ENCODE data around the gene WHRN. TPM values are rescaled to one million over a fixed set of nuclear protein-coding genes. Genes with fewer than 3 reads are reported as not detected.

Gene WHRN
- total and polyA plus RNA-seq, 9 of the 15 experiments (the other 6 are each of a cell fraction or from before 2014, with no cell fraction given): 0.31 to 14.1 (median 3.0) TPM

GRCh38 chr9:114477642-114478041 is 27.6 kb downstream of the WHRN start:
- no peak for FAIRE-seq
- ATAC-seq: no peak
- Histone ChIP-seq H3K36me3 (ENCODE audit: control insufficient read depth, insufficient read depth, low read length) (peaks cover 8% of the 10 kb centered on the region; the same call in 2 of the 3 replicates), H3K4me3 (no peak overlapping the region), H3K27ac (ENCODE audit: extremely low read depth, low read depth, low read length) (no peak overlapping the region), H3K9me1 (ENCODE audit: control insufficient read depth, insufficient read depth, low read length) (no peaks in the 10 kb centered on the region), H3K9ac (ENCODE audit: insufficient read depth in 1 of 2, low read depth in 2 of 2, low read length in 2 of 2) (no peak overlapping the region), H3K4me1 (replicated peaks in 1 of 2; ENCODE audit: control insufficient read depth in 2 of 2, insufficient read depth in 2 of 2, low read length in 2 of 2) (no peaks in the 10 kb centered on the region; a peak in 2 of 5 replicates), H3K4me2 (ENCODE audit: insufficient read depth, low read length) (no peak overlapping the region), H2AFZ (ENCODE audit: low read depth, low read length) (no peak overlapping the region), H3K79me2 (ENCODE audit: control insufficient read depth, insufficient read depth, low read length) (no peaks in the 10 kb centered on the region), H3K27me3 (ENCODE audit: control insufficient read depth in 2 of 2, insufficient read depth in 2 of 2, low read length in 2 of 2) (no peaks in the 10 kb centered on the region), H4K20me1 (replicated peaks; ENCODE audit: control insufficient read depth, insufficient read depth, low read length) (peaks cover 7% of the 10 kb centered on the region), H3K9me3 (replicated peaks; ENCODE audit: control insufficient read depth, insufficient read depth, low read depth, low read length) (no peaks in the 10 kb centered on the region)
- intact Hi-C loops (cut with micrococcal nuclease) (no loop called here), in situ Hi-C loops (cut with MboI) (no loop called here)
- POLR2A ChIA-PET: no interaction called here
- WGBS (ENCODE audit: insufficient coverage, low coverage, missing lambda C conversion rate): 100% methylated on average over 1 of the region's 3 CpGs
- DNase-seq (ENCODE audit: extremely low read depth in 1 of 4, low spot score in 3 of 4): no peak
- TF ChIP-seq ESRRB (CRISPR knock-in tag; IDR thresholded peaks at IDR 0.05; ENCODE audit: borderline replicate concordance) (no peak), POLR2B (IDR thresholded peaks at IDR 0.05; ENCODE audit: low read depth, partially characterized antibody) (no peak)
- BruUV-seq (replicated peaks): no TSS peak
- CTCF ChIA-PET (ENCODE audit: low intra/inter-chr PET ratio): no interaction called here

- H3K9me3 ChIP-seq (replicated peaks; ENCODE audit: control insufficient read depth, insufficient read depth, low read depth, low read length): no peaks in the 10 kb centered on the region
- 92% methylated on average over 9 of the region's 9 CpGs for WGBS (ENCODE audit: insufficient coverage, low coverage, missing lambda C conversion rate)
Measured at GRCh38 chr9:114476891-114477469, 28.3 kb downstream of the WHRN start.

More at GRCh38 chr9:114476891-114477469, 28.3 kb downstream of the WHRN start:
- peaks cover 6% of the 10 kb centered on the region for H4K20me1 ChIP-seq (replicated peaks; ENCODE audit: control insufficient read depth, insufficient read depth, low read length)
- H3K9ac ChIP-seq (ENCODE audit: insufficient read depth in 1 of 2, low read depth in 2 of 2, low read length in 2 of 2): no peak overlapping the region
- no peaks in the 10 kb centered on the region for H3K79me2 ChIP-seq (ENCODE audit: control insufficient read depth, insufficient read depth, low read length)
- intact Hi-C loops (cut with micrococcal nuclease) (no loop called here), in situ Hi-C loops (cut with MboI) (no loop called here)
- no peaks in the 10 kb centered on the region for H3K27me3 ChIP-seq (ENCODE audit: control insufficient read depth in 2 of 2, insufficient read depth in 2 of 2, low read length in 2 of 2)
- no peaks in the 10 kb centered on the region for H3K9me1 ChIP-seq (ENCODE audit: control insufficient read depth, insufficient read depth, low read length)
- DNase-seq (ENCODE audit: extremely low read depth in 1 of 4, low spot score in 3 of 4): no peak
- TF ChIP-seq TEAD4 (IDR thresholded peaks at IDR 0.05; ENCODE audit: low read length): no peak
- TF ChIP-seq TEAD4 (CRISPR knock-in tag; IDR thresholded peaks at IDR 0.05; ENCODE audit: borderline replicate concordance): no peak
- TF ChIP-seq DPF2 (IDR thresholded peaks at IDR 0.05): no peak
- H2AFZ ChIP-seq (ENCODE audit: low read depth, low read length): no peak overlapping the region
- no peaks in the 10 kb centered on the region; a peak in 1 of 5 replicates for H3K4me1 ChIP-seq (replicated peaks in 1 of 2; ENCODE audit: control insufficient read depth in 2 of 2, insufficient read depth in 2 of 2, low read length in 2 of 2)
- no peak for FAIRE-seq
- no peak overlapping the region for H3K4me2 ChIP-seq (ENCODE audit: insufficient read depth, low read length)
- H3K4me3 ChIP-seq: no peak overlapping the region
- H3K36me3 ChIP-seq (ENCODE audit: control insufficient read depth, insufficient read depth, low read length): peaks cover 8% of the 10 kb centered on the region; the same call in 2 of the 3 replicates
- CTCF ChIA-PET (ENCODE audit: low intra/inter-chr PET ratio): no interaction called here
- no TSS peak for BruUV-seq (replicated peaks)
- POLR2A ChIA-PET: no interaction called here
- H3K27ac ChIP-seq (ENCODE audit: extremely low read depth, low read depth, low read length): no peak overlapping the region
- no peak for ATAC-seq

Data from K562 (cell line).